ENCODE results near the gene KCNIP4.

Gene KCNIP4

DNA sequence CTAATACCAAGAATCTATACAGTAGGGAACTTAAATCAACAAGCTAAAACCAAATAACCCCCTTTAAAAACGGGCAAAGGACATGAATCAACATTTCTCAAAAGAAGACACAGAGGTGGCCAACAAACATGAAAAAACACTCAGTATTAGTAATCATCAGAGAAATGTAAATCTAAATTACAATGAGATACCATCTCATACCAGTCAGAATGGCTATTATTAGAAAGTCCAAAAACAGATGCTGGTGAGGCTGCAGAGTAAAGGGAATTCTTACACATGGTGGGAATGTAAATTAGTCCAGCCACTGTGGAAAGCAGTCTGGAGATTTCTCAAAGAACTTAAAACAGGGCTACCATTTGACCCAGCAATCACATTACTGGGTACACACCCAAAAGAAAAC lies 1080.5 kb downstream of the KCNIP4 start:
- no peak overlapping the region for H3K4me3 ChIP-seq (replicated peaks; ENCODE audit: low read depth, low read length)
- DNase-seq (ENCODE audit: extremely low read depth, low read depth): no peak
- TF ChIP-seq, protein P1, sequence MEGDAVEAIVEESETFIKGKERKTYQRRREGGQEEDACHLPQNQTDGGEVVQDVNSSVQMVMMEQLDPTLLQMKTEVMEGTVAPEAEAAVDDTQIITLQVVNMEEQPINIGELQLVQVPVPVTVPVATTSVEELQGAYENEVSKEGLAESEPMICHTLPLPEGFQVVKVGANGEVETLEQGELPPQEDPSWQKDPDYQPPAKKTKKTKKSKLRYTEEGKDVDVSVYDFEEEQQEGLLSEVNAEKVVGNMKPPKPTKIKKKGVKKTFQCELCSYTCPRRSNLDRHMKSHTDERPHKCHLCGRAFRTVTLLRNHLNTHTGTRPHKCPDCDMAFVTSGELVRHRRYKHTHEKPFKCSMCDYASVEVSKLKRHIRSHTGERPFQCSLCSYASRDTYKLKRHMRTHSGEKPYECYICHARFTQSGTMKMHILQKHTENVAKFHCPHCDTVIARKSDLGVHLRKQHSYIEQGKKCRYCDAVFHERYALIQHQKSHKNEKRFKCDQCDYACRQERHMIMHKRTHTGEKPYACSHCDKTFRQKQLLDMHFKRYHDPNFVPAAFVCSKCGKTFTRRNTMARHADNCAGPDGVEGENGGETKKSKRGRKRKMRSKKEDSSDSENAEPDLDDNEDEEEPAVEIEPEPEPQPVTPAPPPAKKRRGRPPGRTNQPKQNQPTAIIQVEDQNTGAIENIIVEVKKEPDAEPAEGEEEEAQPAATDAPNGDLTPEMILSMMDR (IDR thresholded peaks at IDR 0.05; ENCODE audit: low read depth, low read length, missing control alignments): no peak

DNA sequence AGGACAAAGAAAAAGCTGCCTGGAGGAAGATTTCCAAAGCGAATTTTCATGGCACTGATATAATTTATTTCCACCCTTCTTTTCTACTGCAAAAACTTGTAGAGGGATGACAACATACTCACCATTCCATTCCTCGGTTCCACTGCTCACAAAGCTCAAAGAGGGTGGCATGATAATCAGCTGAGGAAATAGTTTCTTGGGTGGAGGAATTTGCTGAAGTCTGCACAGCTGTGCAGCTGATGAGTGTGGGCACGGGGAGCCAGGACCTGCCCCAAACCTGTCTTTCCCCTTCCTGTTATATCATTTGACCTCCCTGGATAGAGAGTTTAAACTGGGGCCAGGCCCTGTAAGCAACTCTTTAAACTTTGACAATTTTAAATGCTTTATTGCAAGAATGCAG lies 1087.7 kb downstream of the KCNIP4 start:
- no peak for DNase-seq (ENCODE audit: extremely low read depth, low read depth)
- TF ChIP-seq, protein P1 (IDR thresholded peaks at IDR 0.05; ENCODE audit: low read depth, low read length, missing control alignments): no peak

DNA sequence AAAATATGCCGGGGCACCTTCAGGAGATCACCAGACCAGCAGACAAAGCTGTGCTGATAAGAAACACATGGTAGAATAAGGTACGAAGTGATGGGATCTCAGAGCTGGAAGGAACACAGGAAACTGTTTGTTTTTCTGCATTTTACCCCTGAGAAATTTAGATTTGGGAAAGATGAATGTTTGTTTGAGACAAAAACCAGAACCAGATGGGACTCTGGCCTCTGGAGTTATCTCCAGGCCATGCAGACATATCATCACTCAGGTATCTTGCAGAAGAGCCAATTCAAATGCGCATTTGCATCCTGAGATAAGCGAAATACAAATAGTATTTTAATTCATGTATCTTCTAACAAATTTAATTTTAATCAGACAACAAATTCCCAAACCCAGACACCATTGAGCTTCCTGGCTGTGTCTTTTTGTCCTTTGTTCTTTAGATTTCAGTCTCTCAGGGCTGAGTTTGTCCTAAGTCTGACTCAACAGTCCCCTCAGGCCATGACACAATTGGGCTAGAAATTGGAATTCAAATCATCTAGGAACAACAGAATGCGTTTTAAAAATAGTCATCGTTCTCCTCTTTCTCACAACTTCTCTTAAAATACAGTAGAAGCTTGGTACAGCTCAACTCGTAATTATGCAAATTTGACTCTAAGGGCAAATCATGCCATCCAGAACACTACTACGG lies 1089.3 kb downstream of the KCNIP4 start:
- TF ChIP-seq, protein P1 (IDR thresholded peaks at IDR 0.05; ENCODE audit: low read depth, low read length, missing control alignments): no peak
- no peak for DNase-seq (ENCODE audit: extremely low read depth, low read depth)
- no peak overlapping the region for H3K4me3 ChIP-seq (replicated peaks; ENCODE audit: low read depth, low read length)

More for the DNA sequence above, 1087.7 kb downstream of the KCNIP4 start:
- H3K4me3 ChIP-seq (replicated peaks; ENCODE audit: low read depth, low read length): no peak overlapping the region

DNA sequence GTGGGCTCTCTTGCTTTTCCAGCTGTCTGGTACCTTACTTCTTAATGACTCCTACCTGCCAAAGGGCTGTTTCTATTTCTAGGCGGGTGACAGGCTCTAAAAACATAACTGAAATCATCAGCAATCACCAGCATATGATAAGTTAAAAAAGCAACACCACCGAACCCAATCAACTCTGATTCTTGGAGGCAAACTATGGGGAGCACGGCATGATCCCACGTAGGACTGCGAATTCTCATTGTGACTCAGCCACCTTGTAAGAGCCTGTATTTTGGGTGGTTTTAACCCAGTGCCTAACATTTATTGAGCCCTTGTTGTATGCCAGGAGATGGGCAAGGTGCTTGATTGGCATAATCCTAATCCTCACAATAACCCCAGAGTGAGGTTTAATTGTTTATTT lies 1091.5 kb downstream of the KCNIP4 start:
- DNase-seq (ENCODE audit: extremely low read depth, low read depth): no peak
- TF ChIP-seq, protein P1 (IDR thresholded peaks at IDR 0.05; ENCODE audit: low read depth, low read length, missing control alignments): no peak
- H3K4me3 ChIP-seq (replicated peaks; ENCODE audit: low read depth, low read length): no peak overlapping the region

DNA sequence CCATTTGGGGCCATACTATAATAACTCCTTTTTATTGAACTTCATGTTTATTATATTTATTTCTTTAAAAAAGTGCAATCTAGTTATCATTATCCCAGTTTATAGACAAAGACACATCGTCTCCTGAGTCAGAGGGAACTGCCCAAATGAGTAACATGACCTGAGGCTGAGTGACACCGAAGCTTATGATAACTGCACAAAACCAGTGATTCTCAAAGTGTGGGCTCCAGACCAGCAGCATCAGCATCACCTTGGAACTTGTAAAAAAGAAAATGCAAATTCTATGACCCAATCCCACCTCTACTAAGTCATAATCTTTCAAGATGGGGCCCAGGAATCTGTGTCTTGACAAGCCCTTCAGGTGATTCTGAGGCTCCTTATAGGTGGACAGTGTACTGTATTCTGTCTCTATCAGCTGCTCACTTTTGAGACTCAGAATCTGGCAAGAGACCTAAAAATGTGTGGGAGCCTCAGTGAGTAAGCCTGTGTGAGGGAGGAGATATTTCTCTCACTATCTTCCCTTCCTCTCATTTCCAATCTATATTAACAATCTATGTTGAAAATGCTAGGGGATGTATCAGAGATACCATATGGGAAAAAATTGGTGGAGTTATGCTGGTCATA lies 1101.3 kb downstream of the KCNIP4 start:
- H3K4me3 ChIP-seq (replicated peaks; ENCODE audit: low read depth, low read length): no peak overlapping the region
- no peak for DNase-seq (ENCODE audit: extremely low read depth, low read depth)
- TF ChIP-seq, protein P1 (IDR thresholded peaks at IDR 0.05; ENCODE audit: low read depth, low read length, missing control alignments): no peak

DNA sequence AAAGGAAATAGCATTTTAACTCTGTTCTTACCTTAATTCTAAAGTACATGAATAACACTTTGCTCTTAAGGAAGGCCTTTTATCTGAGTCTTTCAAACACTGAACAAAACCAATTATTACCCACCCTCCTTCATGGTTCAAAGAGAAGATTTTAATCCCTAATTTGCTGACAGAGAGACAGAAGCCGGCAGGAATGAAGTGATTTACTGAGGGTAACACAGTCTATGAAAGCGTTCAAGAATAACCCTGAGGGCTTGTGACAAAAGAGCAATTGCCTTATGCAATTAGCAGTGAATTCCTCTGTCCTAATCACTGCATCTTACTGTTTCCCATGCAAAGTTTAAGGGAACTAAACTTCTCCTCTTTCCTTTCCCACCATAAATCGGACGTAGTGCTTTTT lies 1104.3 kb downstream of the KCNIP4 start:
- TF ChIP-seq, protein P1 (IDR thresholded peaks at IDR 0.05; ENCODE audit: low read depth, low read length, missing control alignments): no peak
- DNase-seq (ENCODE audit: extremely low read depth, low read depth): no peak
- no peak overlapping the region for H3K4me3 ChIP-seq (replicated peaks; ENCODE audit: low read depth, low read length)
